ENCODE data around the gene B4GALT1.
"Not testable (repeated sequence)": the region's sequence is repeated elsewhere in the genome, so short reads cannot be mapped to it uniquely, and the experiment has no call there.

Gene B4GALT1

GRCh38 chr9:33167972-33168461 is 881 bp upstream of the B4GALT1 start:
- peak overlapping the region; percentile 44 for H3K4me3 ChIP-seq (ENCODE audit: low read depth, low read length)
- in situ Hi-C loops (cut with HindIII; ENCODE audit: low sequenced_read_pairs): no loop called here
- TF ChIP-seq CTCF (IDR thresholded peaks at IDR 0.05; ENCODE audit: low read depth, low read length): no peak
- no peak for DNase-seq (ENCODE audit: low read depth, low spot score)

- no peak for TF ChIP-seq CTCF (IDR thresholded peaks at IDR 0.05; ENCODE audit: low read depth, low read length)
- peak overlapping the region; percentile 95 for H3K4me3 ChIP-seq (ENCODE audit: low read depth, low read length)
- DNase-seq (ENCODE audit: low read depth, low spot score): no peak
- in situ Hi-C loops (cut with HindIII; ENCODE audit: low sequenced_read_pairs): no loop called here
These were observed 679 bp downstream of the B4GALT1 start for GRCh38 chr9:33166231-33167083.

- H3K4me3 ChIP-seq (ENCODE audit: low read depth, low read length): peak overlapping the region; percentile 95
- TF ChIP-seq CTCF (IDR thresholded peaks at IDR 0.05; ENCODE audit: low read depth, low read length): no peak
- in situ Hi-C loops (cut with HindIII; ENCODE audit: low sequenced_read_pairs): no loop called here
- peak; percentile 58 for DNase-seq (ENCODE audit: low read depth, low spot score)
These were observed 1.6 kb downstream of the B4GALT1 start for GRCh38 chr9:33165263-33166151.

- DNase-seq (ENCODE audit: low read depth, low spot score); in situ Hi-C loops (cut with HindIII; ENCODE audit: low sequenced_read_pairs): not testable (repeated sequence)
- peak overlapping the region; percentile 95 for H3K4me3 ChIP-seq (ENCODE audit: low read depth, low read length)
These were observed 2.2 kb downstream of the B4GALT1 start for GRCh38 chr9:33164921-33165262.

GRCh38 chr9:33164138-33164809 is 2.9 kb downstream of the B4GALT1 start:
- in situ Hi-C loops (cut with HindIII; ENCODE audit: low sequenced_read_pairs): no loop called here
- H3K4me3 ChIP-seq (ENCODE audit: low read depth, low read length): peak overlapping the region; percentile 95
- DNase-seq (ENCODE audit: low read depth, low spot score): no peak
- no peak for TF ChIP-seq CTCF (IDR thresholded peaks at IDR 0.05; ENCODE audit: low read depth, low read length)

GRCh38 chr9:33163433-33164137 is 3.6 kb downstream of the B4GALT1 start:
- no peak for DNase-seq (ENCODE audit: low read depth, low spot score)
- in situ Hi-C loops (cut with HindIII; ENCODE audit: low sequenced_read_pairs): no loop called here
- no peak overlapping the region for H3K4me3 ChIP-seq (ENCODE audit: low read depth, low read length)
- no peak for TF ChIP-seq CTCF (IDR thresholded peaks at IDR 0.05; ENCODE audit: low read depth, low read length)

All from astrocyte of the spinal cord (primary cell).